Measurements from ENCODE around the gene DCAF17.
"Not testable (repeated sequence)": the region's sequence is repeated elsewhere in the genome, so short reads cannot be mapped to it uniquely, and the experiment has no call there.

The DCAF17 gene

DNA sequence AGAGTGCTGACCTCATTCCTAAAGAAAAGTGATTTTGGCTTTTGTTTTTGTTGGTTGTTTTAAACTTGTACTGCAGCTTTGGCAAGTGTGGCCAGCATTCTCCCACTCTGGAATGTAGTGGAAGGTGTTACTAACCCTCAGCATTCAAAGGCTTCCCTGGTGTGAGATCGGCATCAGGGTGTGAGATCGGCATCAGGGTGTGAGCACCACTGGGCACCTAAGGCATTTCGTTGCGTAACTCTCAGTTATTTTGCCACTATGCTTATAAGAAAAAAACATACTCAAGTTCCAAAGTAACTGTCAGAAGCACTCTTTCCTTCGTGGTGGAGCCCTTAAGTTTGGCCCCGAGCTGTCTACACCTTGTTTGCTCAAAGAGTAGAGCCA is 90.0 kb downstream of the DCAF17 start:
- no peak for DNase-seq
- in situ Hi-C loops (cut with MboI; ENCODE audit: low pct_unique_long_range_greater_than_20kb, low sequenced_read_pairs), result no loop called here

DNA sequence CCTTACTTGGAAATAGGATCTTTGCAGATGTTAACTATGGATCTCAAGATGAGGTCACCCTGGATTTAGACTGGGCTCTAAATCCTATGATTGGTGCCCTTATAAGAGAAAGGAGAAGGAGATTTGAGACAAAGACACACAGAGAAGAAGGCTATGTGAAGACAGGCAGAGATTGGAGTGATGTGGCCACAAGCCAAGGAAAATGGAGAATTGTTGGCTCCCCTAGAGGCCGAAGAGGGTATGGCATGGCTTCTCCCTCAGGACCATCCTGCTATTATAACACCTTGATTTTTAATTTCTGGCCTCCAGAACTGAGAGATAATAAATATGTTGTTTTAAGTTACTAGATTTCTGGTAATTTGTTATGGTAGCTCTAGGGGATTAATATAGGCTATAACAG is 95.9 kb downstream of the DCAF17 start:
- in situ Hi-C loops (cut with MboI; ENCODE audit: low pct_unique_long_range_greater_than_20kb, low sequenced_read_pairs), result no loop called here
- DNase-seq, result peak; percentile 51

DNA sequence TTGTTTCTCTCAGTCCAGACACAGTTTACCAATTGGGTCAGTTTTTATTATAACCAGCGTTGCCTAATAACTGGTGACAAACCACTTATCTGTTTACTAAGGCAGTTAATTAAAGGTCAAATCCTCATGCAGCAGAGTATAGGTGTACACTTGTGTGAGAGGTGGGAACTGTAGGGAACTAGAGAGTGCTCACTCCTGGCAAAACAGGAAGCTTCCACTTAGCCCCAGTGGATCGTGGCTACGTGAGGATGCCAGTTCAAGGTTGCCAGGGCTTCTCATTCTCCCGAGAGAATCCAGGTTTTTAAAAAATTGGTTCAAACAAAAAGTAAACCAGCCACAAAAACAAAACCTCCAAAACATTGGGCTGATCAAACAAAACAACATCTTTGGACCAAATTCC is 96.4 kb downstream of the DCAF17 start:
- DNase-seq, result peak; percentile 33
- in situ Hi-C loops (cut with MboI; ENCODE audit: low pct_unique_long_range_greater_than_20kb, low sequenced_read_pairs), result no loop called here

DNA sequence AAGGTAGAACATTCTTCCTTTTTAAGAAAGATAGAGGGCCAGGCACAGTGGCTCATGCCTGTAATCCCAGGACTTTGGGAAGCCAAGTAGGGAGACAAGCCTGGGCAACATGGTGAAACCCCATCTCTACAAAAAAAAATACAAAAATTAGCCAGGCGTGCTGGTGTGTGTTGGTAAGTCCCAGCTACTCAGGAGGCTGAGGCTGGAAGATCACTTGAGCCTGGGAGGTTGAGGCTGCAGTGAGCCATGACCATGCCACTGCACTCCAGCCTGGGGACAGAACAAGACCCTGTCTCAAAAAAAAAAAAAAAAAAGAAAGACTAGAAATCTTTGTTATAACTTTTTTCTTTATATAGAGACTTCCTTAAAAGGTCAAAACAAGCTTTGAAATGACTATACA is 96.8 kb downstream of the DCAF17 start:
- DNase-seq; in situ Hi-C loops (cut with MboI; ENCODE audit: low pct_unique_long_range_greater_than_20kb, low sequenced_read_pairs): not testable (repeated sequence)

DNA sequence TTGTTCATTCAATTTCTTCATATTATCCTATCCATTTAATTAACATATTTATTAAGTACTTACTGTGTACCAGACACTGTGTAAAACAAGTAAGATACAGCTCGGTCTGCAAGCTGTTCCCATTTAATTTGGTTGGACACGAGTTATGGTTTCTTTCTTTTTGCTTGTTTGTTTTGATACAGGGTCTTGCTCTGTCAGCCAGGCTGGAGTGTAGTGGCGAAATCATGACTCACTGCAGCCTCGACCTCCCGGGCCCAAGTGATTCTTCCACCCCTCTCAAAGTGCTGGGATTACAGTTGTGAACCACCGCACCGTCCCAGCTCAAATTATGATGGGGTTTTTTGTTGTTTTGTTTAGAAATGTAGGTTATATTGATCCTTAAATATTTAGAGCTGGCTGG is 97.3 kb downstream of the DCAF17 start:
- peak; percentile 46 for DNase-seq
- in situ Hi-C loops (cut with MboI; ENCODE audit: low pct_unique_long_range_greater_than_20kb, low sequenced_read_pairs), result no loop called here

DNA sequence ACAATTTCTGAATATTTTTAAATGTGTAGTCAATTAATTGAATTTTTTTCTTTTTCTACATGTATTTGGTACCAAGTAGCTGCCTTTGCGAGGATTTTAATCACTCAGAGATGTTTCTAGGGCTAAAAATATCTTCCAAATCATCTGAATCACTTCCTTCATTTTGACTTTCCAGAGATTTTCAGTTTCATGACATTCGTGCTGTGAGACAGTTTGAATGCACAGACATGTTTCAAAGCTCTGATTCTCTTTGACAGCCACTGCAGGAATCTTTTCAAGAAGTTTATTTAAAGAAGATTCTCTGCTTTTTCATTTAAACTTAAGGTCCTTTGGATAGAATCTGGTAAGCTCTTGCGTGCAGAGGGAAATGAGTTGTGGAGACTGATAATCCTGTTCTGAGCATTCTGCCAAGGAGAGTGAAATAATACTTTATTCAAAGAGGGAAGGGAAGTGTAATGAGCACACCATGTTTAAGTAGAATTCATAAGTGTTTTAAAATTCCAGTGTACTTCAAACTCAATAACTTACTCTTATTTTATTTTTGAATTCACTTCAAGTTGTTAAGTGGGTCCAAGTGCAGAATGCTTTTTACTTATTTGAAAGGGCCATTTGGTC is 97.9 kb downstream of the DCAF17 start:
- in situ Hi-C loops (cut with MboI; ENCODE audit: low pct_unique_long_range_greater_than_20kb, low sequenced_read_pairs), result no loop called here
- DNase-seq, result no peak

DNA sequence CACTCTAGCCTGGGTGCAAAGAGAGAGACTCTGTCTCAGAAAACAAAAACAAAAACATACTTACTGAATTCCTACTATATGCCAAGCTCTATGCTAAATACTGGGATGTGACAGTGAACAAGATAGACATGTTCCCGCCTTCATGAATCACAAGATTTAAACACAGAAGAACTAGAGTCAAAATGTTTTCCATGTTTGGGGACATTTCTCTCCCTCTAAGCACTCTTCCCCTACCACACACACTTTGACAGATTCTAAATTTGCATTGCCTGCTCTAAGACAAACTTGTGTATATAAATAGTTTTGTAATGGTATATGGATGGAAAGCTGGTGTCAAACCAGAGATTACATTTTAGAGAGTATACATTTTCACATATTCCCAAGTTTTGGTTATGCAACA is 99.3 kb downstream of the DCAF17 start:
- DNase-seq, result no peak
- in situ Hi-C loops (cut with MboI; ENCODE audit: low pct_unique_long_range_greater_than_20kb, low sequenced_read_pairs), result no loop called here
